Stimulated activated CD8-positive, alpha-beta memory T cell treated with anti-CD3 and anti-CD28 coated beads, Interleukin-15, amount 100 ng/mL, for 48 hours (primary cell): Measurements from ENCODE around the gene S100A2.

Experiments used
- DNase-seq, 2 donors: peaks; one replicate each; pipeline ENCODE4 v3.0.0-alpha.2; 2020; ENCODE audit warnings: low read depth in 2 of 2

The S100A2 gene

GRCh38 chr1:153545067-153546055, 20.3 kb downstream of the S100A2 start, which contains the start of gene S100A4:
TSS of gene S100A4 (minus strand) at chr1:153545806. CDS start at chr1:153544794, 1,012 bp downstream.
- DNase-seq = peak; percentile 84 to 93

- no peak for DNase-seq
Measured at GRCh38 chr1:153544453-153545066, 21.1 kb downstream of the S100A2 start.

GRCh38 chr1:153543736-153544135, 21.9 kb downstream of the S100A2 start:
- no peak for DNase-seq

- no peak for DNase-seq
Measured at GRCh38 chr1:153542956-153543711, 22.5 kb downstream of the S100A2 start.

GRCh38 chr1:153541641-153542590, 23.7 kb downstream of the S100A2 start:
- no peak for DNase-seq

GRCh38 chr1:153540394-153541361, 25.0 kb downstream of the S100A2 start, which contains the start of gene S100A5:
TSS of gene S100A5 (minus strand) at chr1:153540934. CDS start at chr1:153540191, 743 bp downstream.
- DNase-seq = no peak

- no peak for DNase-seq
Measured at GRCh38 chr1:153539395-153540093, 26.1 kb downstream of the S100A2 start.

- no peak for DNase-seq
Measured at GRCh38 chr1:153538315-153538821, 27.3 kb downstream of the S100A2 start.

GRCh38 chr1:153537376-153537730, 28.3 kb downstream of the S100A2 start:
- no peak for DNase-seq

- no peak for DNase-seq
Measured at GRCh38 chr1:153536671-153537375, 28.8 kb downstream of the S100A2 start.

- DNase-seq = peak; percentile 74 to 76
Measured at GRCh38 chr1:153536012-153536670, 29.5 kb downstream of the S100A2 start.

GRCh38 chr1:153535242-153536011, 30.2 kb downstream of the S100A2 start, which contains the start of gene S100A6:
TSS of gene S100A6 (minus strand) at chr1:153535991. CDS start at chr1:153535339, 652 bp downstream.
- peak in 1 of 2 donors; percentile 21 for DNase-seq

GRCh38 chr1:153534925-153535241, 30.8 kb downstream of the S100A2 start:
- no peak for DNase-seq

GRCh38 chr1:153534226-153534924, 31.3 kb downstream of the S100A2 start:
- no peak for DNase-seq

- no peak for DNase-seq
Measured at GRCh38 chr1:153533689-153534201, 31.9 kb downstream of the S100A2 start.
